Endothelial cell of umbilical vein (primary cell): ENCODE measurements around the gene TRAPPC12. TPM values are rescaled to one million over a fixed set of nuclear protein-coding genes. Genes with fewer than 3 reads are reported as not detected.
A peak's percentile ranks its signal among the peaks of the same experiment; 100 is the strongest.

Source experiments
- BruUV-seq: library from RNA; stranded (reverse); fragments of 400-500 nt; replicated peaks from 2 replicates; lab custom pipeline; 2021; lab: Mats Ljungman, UMichigan
- CTCF ChIA-PET: fragments of 300-600, 350-600 bp; sonication (Branson Sonifier 250); formaldehyde crosslinking; loops from one replicate; lab custom pipeline; 2021; ENCODE audit warnings: antibody characterized with exemption, inconsistent platforms; lab: Charles Lee
- POLR2A ChIA-PET: fragments of 300-600, 350-600 bp; sonication (Branson Sonifier 250); formaldehyde crosslinking; loops from one replicate; lab custom pipeline; 2021; ENCODE audit warnings: antibody characterized with exemption, inconsistent platforms; lab: Charles Lee
- DNase-seq: peaks from one replicate; pipeline ENCODE4 v3.0.0-alpha.2; 2011; ENCODE audit warnings: low read depth, low spot score
- FAIRE-seq: peaks from 2 replicates; lab custom pipeline; 2011; peaks lifted over from hg19 to GRCh38; lab: Jason Lieb, UNC
- H2AFZ ChIP-seq: 2 replicates; pipeline ENCODE4 v1.6.0; 2012; ENCODE audit warnings: low read depth, low read length, control low read depth, inconsistent platforms
- H3K27ac ChIP-seq: 2 replicates; pipeline ENCODE4 v1.5.1; 2011; ENCODE audit warnings: low read depth, mild to moderate bottlenecking, control low read depth, low read length, moderate library complexity; ENCODE audit not compliant: insufficient read depth
- H3K27me3 ChIP-seq, 2 experiments: 2 replicates each; pipeline versions ENCODE4 v1.6.0 to v1.6.1; 2011; ENCODE audit warnings: low read length in 2 of 2, mixed read lengths in 1 of 2; ENCODE audit not compliant: control insufficient read depth in 2 of 2, insufficient read depth in 2 of 2
- H3K36me3 ChIP-seq, 2 experiments: 2 replicates in 1 of 2; 3 replicates in 1 of 2; pipeline ENCODE4 v1.5.1; 2011; ENCODE audit warnings: low read length in 2 of 2, mild to moderate bottlenecking in 1 of 2, moderate library complexity in 1 of 2; ENCODE audit not compliant: control insufficient read depth in 2 of 2, insufficient read depth in 2 of 2; ENCODE audit errors: extremely low read depth in 1 of 2
- H3K4me1 ChIP-seq: 3 replicates; pipeline ENCODE4 v1.5.1; 2011; ENCODE audit warnings: mild to moderate bottlenecking, low read length; ENCODE audit not compliant: control insufficient read depth, insufficient read depth; ENCODE audit errors: extremely low read depth
- H3K4me2 ChIP-seq: 2 replicates; pipeline ENCODE4 v1.6.1; 2011; ENCODE audit warnings: low read length, control low read depth, mixed read lengths; ENCODE audit not compliant: insufficient read depth
- H3K4me3 ChIP-seq, 3 experiments: fragments of 200-600 bp in 1 of 3; sonication (generic), shearing (Covaris generic) in 1 of 3; replicated peaks in 1 of 3; 2 replicates each; pipeline ENCODE4 v1.5.1; 2011 to 2016; ENCODE audit warnings: control low read depth in 3 of 3, low read length in 3 of 3, mild to moderate bottlenecking in 2 of 3, inconsistent platforms in 1 of 3, low read depth in 1 of 3, moderate library complexity in 1 of 3; ENCODE audit not compliant: insufficient read depth in 1 of 3
- H3K79me2 ChIP-seq: 2 replicates; pipeline ENCODE4 v1.6.0; 2012; ENCODE audit warnings: low read length, inconsistent platforms; ENCODE audit not compliant: control insufficient read depth, insufficient read depth
- H3K9ac ChIP-seq: replicated peaks from 2 replicates; pipeline ENCODE3; 2011; ENCODE audit warnings: low read length, control low read depth; ENCODE audit not compliant: insufficient read depth; ENCODE audit errors: extremely low read depth
- H3K9me1 ChIP-seq: replicated peaks from 3 replicates; pipeline ENCODE4 v1.6.0; 2011; ENCODE audit warnings: mild to moderate bottlenecking, low read length; ENCODE audit not compliant: control insufficient read depth, insufficient read depth; ENCODE audit errors: extremely low read depth
- H3K9me3 ChIP-seq: replicated peaks from 2 replicates; pipeline ENCODE4 v1.5.1; 2012; ENCODE audit warnings: low read length, inconsistent platforms; ENCODE audit not compliant: control insufficient read depth, insufficient read depth
- H4K20me1 ChIP-seq: replicated peaks from 2 replicates; pipeline ENCODE3; 2011; ENCODE audit warnings: mild to moderate bottlenecking, low read length; ENCODE audit not compliant: control insufficient read depth, insufficient read depth; ENCODE audit errors: extremely low read depth
- CTCF ChIP-seq, 2 donors: IDR thresholded peaks; 1 replicate in 1 of 2; 2 replicates in 1 of 2; pipeline ENCODE4 v1.5.1; 2011; ENCODE audit warnings: low read length in 2 of 2, mild to moderate bottlenecking in 2 of 2, moderate library complexity in 2 of 2, control low read depth in 1 of 2, inconsistent platforms in 1 of 2, low read depth in 1 of 2; ENCODE audit not compliant: insufficient read depth in 1 of 2; ENCODE audit errors: extremely low read depth in 1 of 2
- EZH2 ChIP-seq: IDR thresholded peaks from 2 replicates; pipeline ENCODE4 v1.6.1; 2012; ENCODE audit warnings: borderline replicate concordance, low read depth, mild to moderate bottlenecking, moderate library complexity, low read length, inconsistent platforms; ENCODE audit not compliant: severe bottlenecking
- FOS ChIP-seq: IDR thresholded peaks from 2 replicates; pipeline ENCODE4 v1.6.1; 2011; ENCODE audit warnings: mild to moderate bottlenecking, low read length, moderate library complexity, borderline replicate concordance; ENCODE audit not compliant: insufficient read depth
- GATA2 ChIP-seq: IDR thresholded peaks from 2 replicates; pipeline ENCODE4 v1.7.0; 2011; ENCODE audit warnings: low read depth, mild to moderate bottlenecking, moderate library complexity, mixed read lengths, low read length; ENCODE audit not compliant: insufficient read length, insufficient read depth
- JUN ChIP-seq: IDR thresholded peaks from 2 replicates; pipeline ENCODE4 v1.6.1; 2011; ENCODE audit warnings: borderline replicate concordance, low read depth; ENCODE audit not compliant: insufficient read length, insufficient read depth
- MAX ChIP-seq: IDR thresholded peaks from 2 replicates; pipeline ENCODE4 v1.6.1; 2011; ENCODE audit not compliant: insufficient read depth, insufficient read length
- MYC ChIP-seq: IDR thresholded peaks from one replicate; pipeline ENCODE4 v1.6.1; 2011; ENCODE audit warnings: mild to moderate bottlenecking, low read depth, low read length
- POLR2A ChIP-seq: IDR thresholded peaks from 2 replicates; pipeline ENCODE4 v1.6.1; 2012; ENCODE audit warnings: low read depth, mild to moderate bottlenecking, control low read depth, low read length
- POLR2AphosphoS5 ChIP-seq: IDR thresholded peaks from 2 replicates; pipeline ENCODE4 v1.6.1; 2012; ENCODE audit warnings: low read depth, mild to moderate bottlenecking, control low read depth, low read length, moderate library complexity; ENCODE audit not compliant: insufficient read depth
- dilution Hi-C: fragments of 300-500 bp; cut with MboI; formaldehyde crosslinking; loops from one replicate; pipeline ENCODE4 v1.15.0; 2019; ENCODE audit warnings: low sequenced_read_pairs; ENCODE audit not compliant: extremely low pct_ligation_motif_present
- intact Hi-C: fragments of 100-400 bp; cut with micrococcal nuclease; formaldehyde crosslinking; loops from one replicate; pipeline ENCODE4 v1.10.0; 2022
- polyA plus RNA-seq, 4 experiments: library from polyadenylated mRNA; depleted of rRNA in 3 of 4; stranded (reverse) in 3 of 4; unstranded in 1 of 4; fragments of >200 nt; gene quantifications; 2 replicates each; pipeline versions ENCODE4 v1.2.1 to v1.2.3, GENCODE V29; 2011 to 2012; ENCODE audit warnings: missing spikeins in 1 of 4
- total RNA-seq: library from RNA; stranded (reverse); gene quantifications from 2 replicates; pipeline ENCODE4 v1.2.3, GENCODE V29; 2021

Gene TRAPPC12
- total and polyA plus RNA-seq, 2 donors (not counting 3 experiments of a cell fraction or from before 2014, with no cell fraction given), result 47.5 to 81.5 TPM

- Histone ChIP-seq H3K9me3 (no peaks in the 10 kb centered on the region), H3K9me1 (no peaks in the 10 kb centered on the region), H3K4me2 (peak overlapping the region; percentile 29), H3K4me3 (peak overlapping the region in 1 of 3 experiments; percentile 16), H3K9ac (peak overlapping the region; percentile 18), H2AFZ (peak overlapping the region; percentile 76), H3K27ac (peak overlapping the region; percentile 3), H3K4me1 (peaks cover 27% of the 10 kb centered on the region), H3K36me3 (no peaks in the 10 kb centered on the region), H3K27me3 (no peaks in the 10 kb centered on the region), H3K79me2 (peaks cover 4% of the 10 kb centered on the region), H4K20me1 (no peaks in the 10 kb centered on the region)
- dilution Hi-C loops, result no loop called here
- TF ChIP-seq EZH2, result no peak
- TF ChIP-seq GATA2, result no peak
- TF ChIP-seq MAX, result no peak
- no peak for TF ChIP-seq MYC
- TF ChIP-seq JUN, result no peak
- no peak for TF ChIP-seq POLR2A
- no peak for TF ChIP-seq FOS
- no peak for TF ChIP-seq CTCF (IDR thresholded peaks at IDR 0.05; ENCODE audit: extremely low read depth in 1 of 2, insufficient read depth in 1 of 2, low read depth in 1 of 2, low read length in 2 of 2)
- TF ChIP-seq POLR2AphosphoS5, result no peak
- DNase-seq, result peak; percentile 75
- BruUV-seq, result no TSS peak
- ChIA-PET POLR2A (no interaction called here), CTCF (no interaction called here)
- peak; percentile 26 for FAIRE-seq
- intact Hi-C loops, result loop anchor here (1.0 kb wide), 1 partner anchor 13 kb away; no protein-coding TSS in a partner anchor
Measured at GRCh38 chr2:3522961-3523421, 143.5 kb downstream of the TRAPPC12 start.
